Measurements from ENCODE around the gene R3HDM2.

The R3HDM2 gene

DNA sequence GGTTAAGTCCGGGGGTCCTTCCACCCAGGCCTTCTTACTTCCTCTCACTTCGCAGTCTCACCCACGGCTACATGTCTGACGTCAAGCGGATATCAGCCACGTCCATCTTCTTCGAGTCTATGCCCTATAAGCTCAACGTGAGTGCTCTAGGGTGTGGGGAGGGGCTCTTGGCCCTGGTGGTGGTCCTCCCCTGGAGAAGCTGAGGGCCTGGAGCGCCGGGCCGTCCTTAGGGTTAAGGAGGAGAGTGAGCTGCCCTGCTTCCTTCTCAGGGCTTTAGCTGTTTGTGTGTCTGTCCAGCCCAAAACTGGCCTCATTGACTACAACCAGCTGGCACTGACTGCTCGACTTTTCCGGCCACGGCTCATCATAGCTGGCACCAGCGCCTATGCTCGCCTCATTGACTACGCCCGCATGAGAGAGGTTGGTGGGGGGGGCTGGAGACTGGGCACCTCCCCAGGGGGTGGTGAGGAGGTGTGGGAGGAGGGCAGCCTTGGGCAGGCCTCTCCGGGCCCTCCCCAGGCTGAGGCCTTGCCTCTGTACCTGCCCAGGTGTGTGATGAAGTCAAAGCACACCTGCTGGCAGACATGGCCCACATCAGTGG is 198.6 kb downstream of the R3HDM2 start:
- ChIA-PET POLR2A (ENCODE audit: low non-redundant PET) (no interaction called here), CTCF (interaction anchor here (0.5 to 0.6 kb wide), 2 partner anchors 265 to 565 kb away, joined by 3 to 4 read pairs; no protein-coding TSS in a partner anchor)
- H3K27ac ChIP-seq = peak overlapping the region; percentile 84
- DNase-seq (ENCODE audit: low spot score) = no peak
- TF ChIP-seq, protein P1, sequence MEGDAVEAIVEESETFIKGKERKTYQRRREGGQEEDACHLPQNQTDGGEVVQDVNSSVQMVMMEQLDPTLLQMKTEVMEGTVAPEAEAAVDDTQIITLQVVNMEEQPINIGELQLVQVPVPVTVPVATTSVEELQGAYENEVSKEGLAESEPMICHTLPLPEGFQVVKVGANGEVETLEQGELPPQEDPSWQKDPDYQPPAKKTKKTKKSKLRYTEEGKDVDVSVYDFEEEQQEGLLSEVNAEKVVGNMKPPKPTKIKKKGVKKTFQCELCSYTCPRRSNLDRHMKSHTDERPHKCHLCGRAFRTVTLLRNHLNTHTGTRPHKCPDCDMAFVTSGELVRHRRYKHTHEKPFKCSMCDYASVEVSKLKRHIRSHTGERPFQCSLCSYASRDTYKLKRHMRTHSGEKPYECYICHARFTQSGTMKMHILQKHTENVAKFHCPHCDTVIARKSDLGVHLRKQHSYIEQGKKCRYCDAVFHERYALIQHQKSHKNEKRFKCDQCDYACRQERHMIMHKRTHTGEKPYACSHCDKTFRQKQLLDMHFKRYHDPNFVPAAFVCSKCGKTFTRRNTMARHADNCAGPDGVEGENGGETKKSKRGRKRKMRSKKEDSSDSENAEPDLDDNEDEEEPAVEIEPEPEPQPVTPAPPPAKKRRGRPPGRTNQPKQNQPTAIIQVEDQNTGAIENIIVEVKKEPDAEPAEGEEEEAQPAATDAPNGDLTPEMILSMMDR (conservative IDR thresholded peaks at IDR 0.05; ENCODE audit: low read depth) = no peak

DNA sequence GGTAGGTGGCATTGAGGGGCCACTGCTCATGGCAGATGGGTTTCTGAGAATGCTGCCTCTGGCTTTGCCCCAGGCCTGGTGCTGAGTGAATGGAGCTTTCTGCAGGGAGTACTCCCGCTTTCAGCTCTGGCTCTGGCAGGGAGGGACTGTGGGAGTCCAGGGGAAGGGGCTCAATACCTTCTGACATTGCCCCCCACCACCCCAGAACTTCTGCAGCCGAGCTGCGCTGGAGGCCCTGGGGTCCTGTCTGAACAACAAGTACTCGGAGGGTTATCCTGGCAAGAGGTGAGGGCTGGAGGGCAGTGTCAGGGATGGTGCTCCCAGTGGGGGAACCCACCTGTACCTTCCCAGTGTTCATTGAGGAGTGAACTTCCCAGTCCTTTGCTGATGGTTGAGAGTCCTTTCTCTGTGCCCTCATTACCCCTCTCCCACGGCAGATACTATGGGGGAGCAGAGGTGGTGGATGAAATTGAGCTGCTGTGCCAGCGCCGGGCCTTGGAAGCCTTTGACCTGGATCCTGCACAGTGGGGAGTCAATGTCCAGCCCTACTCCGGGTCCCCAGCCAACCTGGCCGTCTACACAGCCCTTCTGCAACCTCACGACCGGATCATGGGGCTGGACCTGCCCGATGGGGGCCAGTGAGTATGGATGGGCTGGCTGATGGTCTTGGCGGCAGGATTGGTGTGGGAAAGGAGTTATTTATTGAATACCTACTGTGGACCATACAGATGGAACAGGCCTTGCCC is 199.4 kb downstream of the R3HDM2 start:
- ChIA-PET CTCF (interaction anchor here (0.5 to 2.9 kb wide), 4 partner anchors 8 to 564 kb away, joined by 4 to 28 read pairs (median 16); no protein-coding TSS in a partner anchor), POLR2A (ENCODE audit: low non-redundant PET) (interaction anchor here (0.9 kb wide), 1 partner anchor 12 kb away, joined by 3 read pairs; no protein-coding TSS in a partner anchor)
- H3K27ac ChIP-seq = peak overlapping the region; percentile 84
- TF ChIP-seq, protein P1 (conservative IDR thresholded peaks at IDR 0.05; ENCODE audit: low read depth) = no peak
- DNase-seq (ENCODE audit: low spot score) = no peak

DNA sequence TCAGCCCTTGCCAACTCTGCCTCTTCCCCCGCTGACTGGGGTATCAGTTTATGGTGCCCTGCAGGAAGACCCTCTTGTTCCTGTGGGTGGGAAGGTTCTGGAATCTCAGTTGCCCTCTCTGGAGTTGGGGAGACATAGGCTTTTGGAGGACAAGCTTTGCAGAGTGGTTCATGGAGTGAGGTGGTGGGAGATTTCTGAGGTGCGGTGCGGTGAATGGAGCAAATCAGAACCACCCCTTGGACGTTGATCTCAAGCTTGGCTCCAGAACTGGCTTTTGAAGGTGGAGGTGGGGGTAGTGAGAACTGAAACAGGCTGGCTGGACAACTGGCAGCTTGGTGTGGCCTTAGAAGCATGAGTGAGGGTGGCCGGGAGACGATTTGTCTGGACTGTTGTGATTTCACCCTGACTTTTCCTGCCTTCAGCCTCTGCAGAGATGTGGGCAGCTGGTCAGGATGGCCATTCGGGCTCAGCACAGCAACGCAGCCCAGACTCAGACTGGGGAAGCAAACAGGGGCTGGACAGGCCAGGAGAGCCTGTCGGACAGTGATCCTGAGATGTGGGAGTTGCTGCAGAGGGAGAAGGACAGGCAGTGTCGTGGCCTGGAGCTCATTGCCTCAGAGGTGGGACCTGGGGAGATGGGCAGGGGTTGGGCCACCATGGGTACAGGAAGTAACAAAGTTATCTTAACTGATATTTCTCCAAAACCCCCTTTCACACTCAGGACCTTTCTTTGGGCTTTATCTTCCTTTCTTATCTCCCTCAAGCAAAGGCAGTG is 200.3 kb downstream of the R3HDM2 start:
- ChIA-PET CTCF (interaction anchor here (0.8 to 2.9 kb wide), 4 partner anchors 8 to 601 kb away, joined by 3 to 28 read pairs (median 16); no protein-coding TSS in a partner anchor), POLR2A (ENCODE audit: low non-redundant PET) (interaction anchor here (0.9 kb wide), 1 partner anchor 11 kb away, joined by 3 read pairs; no protein-coding TSS in a partner anchor)
- H3K27ac ChIP-seq = peak overlapping the region; percentile 84
- TF ChIP-seq, protein P1 (conservative IDR thresholded peaks at IDR 0.05; ENCODE audit: low read depth) = no peak
- DNase-seq (ENCODE audit: low spot score) = no peak

DNA sequence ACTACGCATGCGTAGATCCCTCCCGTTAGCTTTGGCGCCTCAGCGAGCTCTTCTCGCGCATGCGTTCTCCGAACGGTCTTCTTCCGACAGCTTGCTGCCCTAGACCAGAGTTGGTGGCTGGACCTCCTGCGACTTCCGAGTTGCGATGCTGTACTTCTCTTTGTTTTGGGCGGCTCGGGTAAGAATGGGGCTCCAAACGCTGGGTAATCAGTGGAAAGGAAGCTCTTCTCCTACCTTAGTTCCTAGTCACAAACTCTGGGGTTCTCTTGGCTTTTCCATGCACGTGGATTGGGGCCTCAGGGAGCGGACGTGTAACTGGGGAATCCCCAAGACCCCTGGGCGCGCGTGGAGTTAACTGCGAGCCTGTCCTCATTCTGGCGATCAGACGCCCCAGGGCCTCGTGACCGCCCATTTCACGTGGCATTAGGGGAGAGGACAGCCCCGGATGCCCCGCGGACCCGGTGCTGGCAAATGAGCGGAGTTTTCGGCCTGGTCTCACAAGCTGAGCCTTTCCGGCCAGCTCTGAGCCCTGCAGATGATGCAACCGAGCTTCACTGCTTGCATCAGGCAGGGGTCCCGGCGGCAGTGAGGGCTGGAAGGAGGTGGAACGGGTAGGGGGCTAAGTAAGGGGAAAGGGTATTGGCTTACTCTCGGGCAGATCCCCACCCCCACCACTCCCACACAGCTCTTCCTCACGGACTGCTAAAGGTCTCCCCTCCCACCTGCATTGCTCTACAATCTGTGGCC is 201.0 kb downstream of the R3HDM2 start, which contains the start of gene SHMT2:
Gene SHMT2, plus strand, starts transcription at position 78 of the 747 bp plus-strand sequence. Its CDS starts 68 bp downstream, at position 146.
- TF ChIP-seq, protein P1 (conservative IDR thresholded peaks at IDR 0.05; ENCODE audit: low read depth) = no peak
- peak within 1 kb of the TSS; percentile 84 for H3K27ac ChIP-seq
- peak; percentile 99 for DNase-seq (ENCODE audit: low spot score)
- ChIA-PET CTCF (interaction anchor here (0.8 to 2.9 kb wide), 5 partner anchors 9 to 601 kb away, joined by 3 to 28 read pairs (median 15); no protein-coding TSS in a partner anchor), POLR2A (ENCODE audit: low non-redundant PET) (interaction anchor here (0.6 to 0.7 kb wide), 2 partner anchors 12 to 177 kb away, joined by 3 to 4 read pairs; no protein-coding TSS in a partner anchor)

DNA sequence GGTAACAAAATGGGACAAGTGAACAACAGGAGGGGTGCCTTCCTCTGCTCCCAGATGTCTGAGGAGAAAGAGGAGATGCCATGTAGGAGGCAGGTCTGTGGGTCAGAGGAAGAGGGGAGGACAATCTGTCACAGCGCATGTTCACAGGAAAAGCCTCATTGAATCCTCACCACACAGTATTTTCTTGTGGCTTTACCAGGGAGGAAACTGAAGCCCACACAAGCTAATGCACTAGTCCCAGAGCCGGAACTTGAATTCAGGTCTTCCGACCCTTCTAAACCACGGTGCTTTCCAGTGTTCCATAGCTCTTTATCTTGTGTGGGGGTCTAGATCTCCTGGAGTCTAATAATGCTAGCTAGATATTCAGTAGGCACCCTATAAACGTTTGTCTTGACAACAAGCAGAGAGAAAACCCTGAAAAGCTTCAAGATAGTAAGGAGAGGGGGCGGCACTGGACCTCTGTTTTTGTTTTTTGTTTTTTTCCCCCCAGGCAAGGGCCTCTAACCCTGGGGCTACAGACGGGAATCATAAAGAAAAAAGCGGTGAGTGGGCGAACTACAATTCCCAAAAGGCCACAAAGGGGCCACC is 201.7 kb downstream of the R3HDM2 start:
- no peak for DNase-seq (ENCODE audit: low spot score)
- TF ChIP-seq, protein P1 (conservative IDR thresholded peaks at IDR 0.05; ENCODE audit: low read depth) = no peak
- CTCF ChIA-PET = interaction anchor here (0.8 to 2.9 kb wide), 4 partner anchors 10 to 15 kb away, joined by 3 to 28 read pairs (median 16); no protein-coding TSS in a partner anchor
- POLR2A ChIA-PET (ENCODE audit: low non-redundant PET) = interaction anchor here (0.7 to 0.8 kb wide), 2 partner anchors 12 to 118 kb away, joined by 3 to 4 read pairs; partner anchors contain the start of gene STAT6
- H3K27ac ChIP-seq = peak overlapping the region; percentile 84
